Neural crest cell (in vitro differentiated cells): ENCODE results near the gene CSTB. TPM values are rescaled to one million over a fixed set of nuclear protein-coding genes. Genes with fewer than 3 reads are reported as not detected.

Experiments
- DNase-seq: peaks from one replicate; pipeline ENCODE4 v3.0.0; 2021; ENCODE audit warnings: low read depth, mixed read lengths, low spot score
- H3K27ac Mint-ChIP-seq: one replicate; pipeline ENCODE4 v1.8.0; 2021; ENCODE audit warnings: mild to moderate bottlenecking, mixed read lengths; ENCODE audit not compliant: unreplicated experiment
- H3K27me3 Mint-ChIP-seq: 2 replicates; pipeline ENCODE4 v1.8.0; 2021; ENCODE audit warnings: low read depth, mild to moderate bottlenecking, mixed read lengths
- H3K36me3 Mint-ChIP-seq: 2 replicates; pipeline ENCODE4 v1.8.0; 2021; ENCODE audit warnings: low read depth, mild to moderate bottlenecking, mixed read lengths
- H3K4me1 Mint-ChIP-seq: 2 replicates; pipeline ENCODE4 v1.8.0; 2021; ENCODE audit warnings: mixed read lengths
- H3K4me3 Mint-ChIP-seq: one replicate; pipeline ENCODE4 v1.8.0; 2021; ENCODE audit warnings: mild to moderate bottlenecking, mixed read lengths
- H3K9me3 Mint-ChIP-seq: 2 replicates; pipeline ENCODE4 v1.8.0; 2021; ENCODE audit warnings: mixed read lengths
- total RNA-seq: library from RNA; stranded (reverse); gene quantifications from 2 replicates; pipeline ENCODE4 v1.2.1, GENCODE V29; 2021
- TF ChIP-seq, protein P1 (sequence below): fragments of 200-600 bp; sonication (generic); conservative IDR thresholded peaks from 2 replicates; pipeline ENCODE4 v1.5.0; 2021; ENCODE audit warnings: antibody characterized with exemption, mild to moderate bottlenecking

CSTB gene
- total RNA-seq, 1 donor from 2014 or later, result 37.1 TPM

DNA sequence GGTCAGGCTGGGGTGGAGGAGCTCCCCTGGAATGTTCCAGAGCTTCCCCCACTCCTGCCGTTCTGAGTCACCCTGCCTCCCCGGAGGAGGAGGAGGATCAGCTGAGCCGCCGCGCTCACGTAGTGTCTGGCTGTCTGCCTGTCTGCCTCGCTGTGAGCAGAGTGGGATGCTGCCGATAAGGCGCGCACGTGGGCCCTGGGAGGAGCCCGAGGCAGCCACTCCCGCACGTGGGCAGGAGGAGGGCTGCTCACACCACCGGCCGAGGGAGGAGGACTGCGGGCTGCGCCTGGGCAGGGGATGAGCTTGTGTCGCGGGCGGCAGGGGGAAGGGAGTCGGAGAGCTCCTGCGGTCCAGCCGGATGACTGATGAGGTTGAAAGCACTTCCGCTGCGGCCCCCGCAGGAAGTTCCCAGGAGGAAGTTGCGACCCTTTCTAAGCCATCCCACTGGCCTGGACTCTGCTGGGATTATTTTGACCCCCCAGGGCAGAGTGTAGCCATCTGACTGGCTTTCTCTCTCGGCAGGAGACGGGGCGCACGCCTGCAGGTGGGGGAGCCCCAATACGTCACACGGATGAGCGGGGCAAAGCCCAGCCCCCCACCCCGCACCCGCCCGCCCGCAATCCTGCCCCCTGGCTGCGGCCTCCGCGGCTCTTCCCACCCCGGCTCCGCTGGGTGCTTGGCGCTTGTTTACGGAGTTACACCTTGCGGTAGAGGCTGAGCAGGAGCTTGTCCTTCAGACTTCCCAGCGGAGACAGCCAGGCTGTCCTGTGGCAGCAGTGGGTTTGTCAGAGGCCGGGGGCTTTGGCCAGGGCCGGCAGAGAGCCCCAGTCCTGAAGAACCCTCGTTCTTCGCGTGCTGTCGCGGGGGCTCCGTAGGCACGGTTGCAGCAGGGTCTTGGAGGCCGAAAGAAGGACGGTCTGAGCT is 47.4 kb downstream of the CSTB start:
- TF ChIP-seq, protein P1, sequence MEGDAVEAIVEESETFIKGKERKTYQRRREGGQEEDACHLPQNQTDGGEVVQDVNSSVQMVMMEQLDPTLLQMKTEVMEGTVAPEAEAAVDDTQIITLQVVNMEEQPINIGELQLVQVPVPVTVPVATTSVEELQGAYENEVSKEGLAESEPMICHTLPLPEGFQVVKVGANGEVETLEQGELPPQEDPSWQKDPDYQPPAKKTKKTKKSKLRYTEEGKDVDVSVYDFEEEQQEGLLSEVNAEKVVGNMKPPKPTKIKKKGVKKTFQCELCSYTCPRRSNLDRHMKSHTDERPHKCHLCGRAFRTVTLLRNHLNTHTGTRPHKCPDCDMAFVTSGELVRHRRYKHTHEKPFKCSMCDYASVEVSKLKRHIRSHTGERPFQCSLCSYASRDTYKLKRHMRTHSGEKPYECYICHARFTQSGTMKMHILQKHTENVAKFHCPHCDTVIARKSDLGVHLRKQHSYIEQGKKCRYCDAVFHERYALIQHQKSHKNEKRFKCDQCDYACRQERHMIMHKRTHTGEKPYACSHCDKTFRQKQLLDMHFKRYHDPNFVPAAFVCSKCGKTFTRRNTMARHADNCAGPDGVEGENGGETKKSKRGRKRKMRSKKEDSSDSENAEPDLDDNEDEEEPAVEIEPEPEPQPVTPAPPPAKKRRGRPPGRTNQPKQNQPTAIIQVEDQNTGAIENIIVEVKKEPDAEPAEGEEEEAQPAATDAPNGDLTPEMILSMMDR, result peak; percentile 61
- Mint-ChIP-seq H3K4me3 (peak overlapping the region; percentile 92), H3K4me1 (peaks cover 27% of the 10 kb centered on the region), H3K27ac (peak overlapping the region; percentile 94), H3K9me3 (no peaks in the 10 kb centered on the region), H3K27me3 (no peaks in the 10 kb centered on the region), H3K36me3 (no peaks in the 10 kb centered on the region)
- peak; percentile 69 for DNase-seq

DNA sequence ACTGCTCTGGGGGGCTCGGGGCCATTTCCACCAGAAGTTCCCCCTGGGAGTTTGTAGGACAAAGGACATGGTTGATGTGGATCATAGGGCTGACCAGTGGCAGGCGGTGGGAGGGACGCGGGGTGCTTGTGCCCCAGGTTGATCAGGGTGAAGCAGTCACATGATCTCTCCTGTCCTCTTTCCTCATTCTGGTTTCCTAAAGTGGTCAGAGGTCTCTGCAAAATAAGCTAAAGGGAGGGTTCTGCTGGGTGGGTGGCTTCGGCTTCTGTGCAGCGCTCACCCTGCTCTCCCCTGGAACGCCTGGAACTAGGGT is 48.0 kb downstream of the CSTB start:
- Mint-ChIP-seq H3K4me3 (peak overlapping the region; percentile 92), H3K27ac (peak overlapping the region; percentile 94), H3K36me3 (no peaks in the 10 kb centered on the region), H3K9me3 (no peaks in the 10 kb centered on the region), H3K27me3 (no peaks in the 10 kb centered on the region), H3K4me1 (peaks cover 23% of the 10 kb centered on the region)
- TF ChIP-seq, protein P1, result no peak
- DNase-seq, result no peak

DNA sequence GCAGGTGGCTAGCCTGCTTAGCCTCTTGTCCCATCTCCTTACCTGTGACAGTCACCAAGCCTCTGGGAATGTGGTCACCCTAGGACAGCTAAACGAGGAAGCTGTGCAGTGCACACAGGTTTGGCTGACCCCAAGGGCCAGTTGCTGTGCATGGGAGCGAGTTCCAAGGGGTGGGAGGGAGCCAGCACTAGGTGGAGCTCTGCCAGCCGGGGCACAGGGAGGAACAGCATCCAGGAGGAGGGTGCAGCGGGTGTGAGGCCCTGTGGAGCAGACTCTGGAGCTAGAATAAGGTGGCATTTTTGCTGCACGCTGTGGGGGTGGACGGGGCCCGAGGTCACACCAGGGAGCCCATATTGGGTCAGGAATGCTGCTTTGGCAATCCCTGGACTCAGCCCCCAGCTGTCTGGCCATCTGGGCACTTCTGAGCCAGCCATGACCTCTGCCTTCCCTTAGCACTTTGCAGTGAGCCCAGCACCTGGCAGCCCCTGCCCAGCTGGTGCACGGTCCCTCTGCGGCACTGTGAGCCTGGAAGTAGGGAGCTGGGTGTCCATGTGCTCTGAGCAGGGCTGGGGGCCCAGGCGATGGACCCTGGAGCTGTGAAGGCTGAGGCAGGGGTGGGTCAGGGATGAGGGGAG is 48.5 kb downstream of the CSTB start:
- Mint-ChIP-seq H3K27me3 (no peaks in the 10 kb centered on the region), H3K9me3 (no peaks in the 10 kb centered on the region), H3K4me1 (peaks cover 23% of the 10 kb centered on the region), H3K36me3 (no peaks in the 10 kb centered on the region), H3K27ac (peak overlapping the region; percentile 94), H3K4me3 (peak overlapping the region; percentile 92)
- no peak for DNase-seq
- TF ChIP-seq, protein P1, result no peak

DNA sequence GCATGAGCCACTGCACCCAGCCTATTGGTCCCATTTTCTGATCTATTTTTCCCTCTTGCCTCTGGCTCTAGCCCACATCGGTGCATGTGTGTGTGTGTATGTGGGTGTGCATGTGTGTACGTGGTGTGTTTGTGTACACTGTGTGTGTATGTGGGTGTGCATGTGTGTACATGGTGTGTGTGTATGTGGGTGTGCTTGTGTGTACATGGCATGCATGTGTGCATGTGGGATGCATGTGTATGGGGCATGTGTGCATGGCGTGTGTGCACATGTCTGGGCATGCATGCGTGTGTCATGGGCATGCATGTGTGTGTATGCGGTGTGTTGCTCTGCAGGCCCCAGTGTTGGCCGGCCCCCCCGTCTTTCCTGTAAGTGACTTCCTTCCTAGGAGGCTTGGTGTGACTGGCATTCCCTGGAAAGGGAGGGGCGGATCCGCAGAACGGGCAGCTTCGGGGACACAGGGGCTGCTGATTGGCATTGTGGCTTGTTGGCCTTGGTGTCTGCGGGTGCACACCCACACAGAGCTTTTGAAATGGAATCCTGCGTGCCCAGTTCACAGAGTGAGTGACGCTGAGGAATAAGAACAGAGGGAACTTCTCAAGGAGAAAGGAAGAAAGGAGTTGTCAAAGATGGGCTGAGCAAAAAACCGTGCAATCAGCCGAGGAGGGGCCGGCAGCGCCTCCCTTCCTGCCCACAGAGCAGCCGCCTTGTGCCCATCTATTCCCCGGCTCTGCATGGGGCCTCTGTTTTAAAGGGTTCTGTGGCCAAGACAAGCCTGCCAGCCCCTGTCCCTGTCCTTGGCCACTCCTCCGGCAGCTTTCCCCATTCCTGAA is 49.2 kb downstream of the CSTB start:
- Mint-ChIP-seq H3K9me3 (no peaks in the 10 kb centered on the region), H3K4me1 (peaks cover 23% of the 10 kb centered on the region), H3K4me3 (peak overlapping the region; percentile 92), H3K27me3 (no peaks in the 10 kb centered on the region), H3K36me3 (no peaks in the 10 kb centered on the region), H3K27ac (no peak overlapping the region)
- no peak for DNase-seq
- TF ChIP-seq, protein P1, result no peak

Other genes starting within 250 kb of the CSTB start
- 2.3 and 2.5 TPM in 2 replicates for gene HSF2BP, start 116.8 kb downstream of the CSTB start, total RNA-seq
- 68.8 and 70.4 TPM in 2 replicates for gene RRP1B, start 116.7 kb downstream of the CSTB start, total RNA-seq
- gene PDXK, start 57.2 kb downstream of the CSTB start, total RNA-seq, result 59.3 and 67.3 TPM in 2 replicates
- gene RRP1, start 13.3 kb upstream of the CSTB start, total RNA-seq, result 49.0 and 49.4 TPM in 2 replicates
- 37.3 and 40.3 TPM in 2 replicates for gene AGPAT3, start 88.9 kb upstream of the CSTB start, total RNA-seq
- 35.1 and 36.7 TPM in 2 replicates for gene TRAPPC10, start 236.0 kb upstream of the CSTB start, total RNA-seq